Measurements from ENCODE around the gene AIF1L. TPM values are rescaled to one million over a fixed set of nuclear protein-coding genes. Genes with fewer than 3 reads are reported as not detected.

Gene AIF1L
- total and polyA plus RNA-seq, 2 of the 4 experiments (the other 2 are of a cell fraction), result 0.18 to 0.19 TPM

- in situ Hi-C loops (cut with MboI; ENCODE audit: low sequenced_read_pairs), result no loop called here
- Histone ChIP-seq H3K56ac (ENCODE audit: extremely low read depth, insufficient read depth, low read length) (no peak overlapping the region), H3K4me2 (ENCODE audit: low read depth, low read length) (no peak overlapping the region), H3K14ac (replicated peaks; ENCODE audit: low read depth, low read length) (no peak overlapping the region), H3K4me3 (ENCODE audit: insufficient read depth, low read depth, low read length) (no peak overlapping the region), H2AK9ac (replicated peaks; ENCODE audit: low read depth, low read length, poor library complexity) (no peak overlapping the region), H3K9me3 (ENCODE audit: control insufficient read depth, insufficient read depth, low read length) (no peaks in the 10 kb centered on the region), H3K9me1 (ENCODE audit: insufficient read depth, low read length) (no peaks in the 10 kb centered on the region), H3K36me3 (ENCODE audit: control insufficient read depth, insufficient read depth, low read length) (peaks cover 27% of the 10 kb centered on the region), H4K91ac (ENCODE audit: insufficient read depth, low read depth, low read length) (no peak overlapping the region), H3K27ac (ENCODE audit: insufficient read depth, low read length) (no peak overlapping the region), H3K9ac (ENCODE audit: low read depth, low read length) (no peak overlapping the region), H2BK120ac (ENCODE audit: low read depth, low read length) (no peak overlapping the region), H3K4me1 (ENCODE audit: control insufficient read depth, insufficient read depth, low read length) (no peaks in the 10 kb centered on the region), H2AFZ (replicated peaks; ENCODE audit: low read length, poor library complexity) (no peak overlapping the region), H2BK20ac (ENCODE audit: low read depth, low read length) (no peak overlapping the region), H3K27me3 (ENCODE audit: control insufficient read depth, insufficient read depth, low read length) (no peaks in the 10 kb centered on the region), H4K5ac (ENCODE audit: low read depth, low read length) (no peak overlapping the region), H3K4ac (ENCODE audit: low read depth, low read length) (no peak overlapping the region), H4K8ac (ENCODE audit: low read depth in 2 of 2, low read length in 2 of 2) (no peak overlapping the region), H2BK5ac (ENCODE audit: low read depth, low read length, poor library complexity, severe bottlenecking) (no peak overlapping the region), H3K23ac (ENCODE audit: low read depth, low read length) (no peak overlapping the region), H3K79me1 (ENCODE audit: low read depth in 1 of 2, low read length in 2 of 2) (peaks cover 15 to 20% of the 10 kb centered on the region in 2 experiments), H2BK15ac (ENCODE audit: low read depth, low read length) (no peak overlapping the region), H4K20me1 (ENCODE audit: insufficient read depth, low read length) (peaks cover 3% of the 10 kb centered on the region), H3K18ac (ENCODE audit: low read depth, low read length) (no peak overlapping the region), H2AK5ac (ENCODE audit: low read depth, low read length) (no peak overlapping the region)
- POLR2A ChIA-PET (ENCODE audit: unreplicated experiment), result no interaction called here
- CTCF ChIA-PET, result interaction anchor here (0.6 kb wide), 1 partner anchor 25 kb away, joined by 3 read pairs; no protein-coding TSS in a partner anchor
- BruUV-seq (replicated peaks), result no TSS peak
- dilution Hi-C loops (cut with HindIII; ENCODE audit: low sequenced_read_pairs, unreplicated experiment), result no loop called here
- WGBS, 2 experiments (ENCODE audit: extremely low coverage in 2 of 2, insufficient read length in 1 of 2), result 93% methylated on average over 3 of the region's 4 CpGs; no CpG with 5 or more reads in 1 of the 2 experiments
- ATAC-seq (ENCODE audit: low read depth) (no peak), DNase-seq (no peak)
- intact Hi-C loops (cut with micrococcal nuclease), result loop anchor here (5.0 kb wide), 1 partner anchor 41 kb away; the partner anchor contains the start of gene NUP214
- no peak for TF ChIP-seq MAZ (IDR thresholded peaks at IDR 0.05; ENCODE audit: borderline replicate concordance, low read depth, low read length)
- TF ChIP-seq RCOR1 (IDR thresholded peaks at IDR 0.05; ENCODE audit: insufficient replicate concordance, low read length), result no peak
- no peak for TF ChIP-seq MXI1 (IDR thresholded peaks at IDR 0.05; ENCODE audit: borderline replicate concordance, low read depth, low read length)
- no peak for TF ChIP-seq SMC3 (IDR thresholded peaks at IDR 0.05; ENCODE audit: low read depth, low read length)
- no peak for TF ChIP-seq CTCF (conservative IDR thresholded peaks at IDR 0.05; ENCODE audit: low read depth, low read length)
- no peak for TF ChIP-seq NFE2L2 (IDR thresholded peaks at IDR 0.05; ENCODE audit: low read depth, low read length)
- TF ChIP-seq FOS (IDR thresholded peaks at IDR 0.05; ENCODE audit: low read depth, low read length), result no peak
- TF ChIP-seq RAD21 (IDR thresholded peaks at IDR 0.05; ENCODE audit: low read length), result no peak
- TF ChIP-seq POLR2A (IDR thresholded peaks at IDR 0.05; ENCODE audit: low read depth, low read length), result no peak
- TF ChIP-seq MAFK (IDR thresholded peaks at IDR 0.05; ENCODE audit: low read depth, low read length), result no peak
- TF ChIP-seq CHD1 (IDR thresholded peaks at IDR 0.05; ENCODE audit: low read depth, low read length), result no peak
- no peak for TF ChIP-seq ELK1 (IDR thresholded peaks at IDR 0.05; ENCODE audit: borderline replicate concordance, low read depth, low read length)
- no peak for TF ChIP-seq USF2 (IDR thresholded peaks at IDR 0.05; ENCODE audit: low read depth, low read length)
- TF ChIP-seq BHLHE40 (IDR thresholded peaks at IDR 0.05; ENCODE audit: low read depth, low read length), result no peak
- no peak for TF ChIP-seq RFX5 (IDR thresholded peaks at IDR 0.05; ENCODE audit: low read depth, low read length)
- no peak for TF ChIP-seq CEBPB (IDR thresholded peaks at IDR 0.05; ENCODE audit: low read depth, low read length)
Measured at GRCh38 chr9:131167936-131168335, 71.6 kb downstream of the AIF1L start.

Measured in IMR-90 (cell line).